HG03442 (cell line): Measurements from ENCODE around the gene C6orf132.
"Not testable (repeated sequence)": the region's sequence is repeated elsewhere in the genome, so short reads cannot be mapped to it uniquely, and the experiment has no call there.

Source experiments
- ATAC-seq: cut with Tn5 transposase; IDR thresholded peaks from one replicate; pipeline ENCODE4 v1.9.1; 2021; ENCODE audit warnings: mild to moderate bottlenecking, moderate library complexity; ENCODE audit not compliant: unreplicated experiment

Gene C6orf132

GRCh38 chr6:42159431-42160024 lies 17.1 kb upstream of the C6orf132 start:
- no peak for ATAC-seq

DNA sequence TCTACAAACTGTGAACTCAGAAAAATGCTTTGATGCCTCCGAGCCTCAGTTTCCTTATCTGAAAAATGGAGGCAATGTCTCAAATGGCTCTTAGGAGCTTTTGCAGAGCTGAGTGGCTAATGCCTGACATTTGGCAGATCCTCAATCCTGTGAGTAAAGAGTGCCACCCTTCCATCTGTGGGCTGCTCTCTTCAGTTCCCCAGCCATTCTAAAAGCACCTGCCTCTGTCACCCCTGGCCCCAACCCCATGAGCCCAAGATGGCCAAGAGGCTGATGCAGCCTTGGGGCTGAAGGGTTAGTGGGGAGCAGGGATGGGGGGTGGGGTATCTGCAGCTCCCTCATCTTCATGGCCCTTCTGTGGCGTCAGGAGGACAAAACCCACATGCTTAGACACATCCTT lies 16.2 kb upstream of the C6orf132 start:
- ATAC-seq: no peak

DNA sequence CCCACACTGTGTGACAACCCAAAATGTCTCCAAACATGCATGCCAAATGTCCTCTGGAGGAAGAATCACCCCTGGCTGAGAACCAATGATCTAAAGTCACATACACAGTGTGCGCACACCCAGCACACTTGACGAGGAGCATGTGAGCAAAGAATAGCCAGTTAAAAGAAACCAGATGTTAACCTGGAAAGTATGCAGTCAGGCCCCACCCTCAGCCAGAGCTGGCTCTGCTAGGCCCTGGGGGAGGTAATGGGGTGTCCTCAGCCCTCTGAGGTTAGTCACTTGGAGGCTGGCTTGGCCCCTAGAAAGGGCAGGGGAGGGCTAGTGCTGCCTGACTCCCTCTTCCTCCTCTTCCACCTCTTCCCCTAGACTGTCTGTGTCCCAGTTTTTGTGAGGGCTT lies 15.6 kb upstream of the C6orf132 start:
- no peak for ATAC-seq

DNA sequence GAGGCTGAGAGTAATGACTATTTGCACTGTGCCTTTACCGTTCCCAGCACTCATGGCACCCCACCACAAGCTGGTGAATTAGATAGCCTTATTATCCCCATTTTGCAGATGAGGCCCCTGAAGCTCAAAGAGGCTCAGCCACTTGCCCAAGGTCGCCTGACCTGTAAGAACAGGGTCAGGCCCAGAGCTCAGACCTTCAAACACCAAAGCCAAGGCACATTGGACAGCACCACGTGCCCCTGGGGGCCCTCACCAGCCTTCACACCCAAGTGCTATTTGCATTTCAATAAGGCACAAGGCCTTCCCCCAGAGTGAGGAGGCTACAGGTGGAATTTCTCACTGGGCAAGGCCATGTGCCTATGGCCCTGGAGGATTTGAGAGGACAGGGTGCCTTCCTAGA lies 14.2 kb upstream of the C6orf132 start:
- no peak for ATAC-seq

GRCh38 chr6:42155293-42155692 lies 12.9 kb upstream of the C6orf132 start:
- no peak for ATAC-seq

DNA sequence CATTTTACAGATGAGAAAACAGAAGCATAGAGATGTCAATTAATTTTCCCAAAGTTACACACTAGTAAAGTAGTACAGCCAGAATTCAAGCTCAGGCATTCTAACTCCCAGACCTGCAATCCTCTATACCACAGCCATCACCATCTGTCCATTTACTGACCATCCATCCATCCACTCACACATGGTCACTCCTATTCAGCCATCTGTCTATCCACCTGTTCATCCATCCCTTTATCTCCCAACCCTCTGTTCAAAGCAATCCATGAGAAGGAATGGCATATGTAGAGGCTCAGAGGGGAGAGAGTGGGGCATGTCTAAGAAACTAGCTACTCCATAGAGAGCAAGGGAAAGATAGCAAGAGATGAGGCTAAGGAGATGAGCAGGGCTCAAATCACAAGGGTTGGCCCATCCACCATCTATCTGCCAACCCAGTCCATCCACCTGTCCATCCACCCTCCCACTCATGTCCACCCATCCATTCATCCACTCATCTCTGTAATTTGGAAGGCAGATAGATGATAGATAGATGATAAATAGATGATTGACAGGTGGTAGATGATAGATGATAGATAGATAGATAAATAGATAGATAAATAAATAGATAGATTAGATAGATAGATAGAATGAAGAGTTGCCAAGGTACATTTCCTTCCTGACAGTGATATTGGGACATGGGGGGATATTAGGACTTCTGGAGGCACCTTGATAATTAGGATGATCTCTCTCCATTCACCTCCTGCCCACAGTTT lies 12.2 kb upstream of the C6orf132 start:
- ATAC-seq: no peak

DNA sequence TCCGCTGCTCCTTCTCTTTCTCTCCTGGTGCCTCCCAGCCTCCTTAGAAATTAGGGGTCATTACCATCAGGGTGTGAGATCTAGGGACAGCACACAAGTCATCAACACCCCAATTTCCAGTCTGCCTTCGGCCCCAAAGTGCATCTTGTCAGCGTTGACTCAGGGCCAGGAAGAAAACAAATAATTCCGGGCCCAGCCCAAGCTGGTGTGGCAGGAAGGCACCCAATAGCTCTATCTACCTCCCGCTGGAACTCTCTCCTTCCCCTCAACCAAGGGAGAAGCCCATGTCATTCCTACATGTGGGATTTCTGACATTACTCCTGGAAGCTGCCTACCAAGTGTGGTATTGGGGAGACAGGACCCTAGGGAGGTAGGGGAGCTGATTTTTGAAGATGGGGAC lies 11.5 kb upstream of the C6orf132 start:
- ATAC-seq: no peak

DNA sequence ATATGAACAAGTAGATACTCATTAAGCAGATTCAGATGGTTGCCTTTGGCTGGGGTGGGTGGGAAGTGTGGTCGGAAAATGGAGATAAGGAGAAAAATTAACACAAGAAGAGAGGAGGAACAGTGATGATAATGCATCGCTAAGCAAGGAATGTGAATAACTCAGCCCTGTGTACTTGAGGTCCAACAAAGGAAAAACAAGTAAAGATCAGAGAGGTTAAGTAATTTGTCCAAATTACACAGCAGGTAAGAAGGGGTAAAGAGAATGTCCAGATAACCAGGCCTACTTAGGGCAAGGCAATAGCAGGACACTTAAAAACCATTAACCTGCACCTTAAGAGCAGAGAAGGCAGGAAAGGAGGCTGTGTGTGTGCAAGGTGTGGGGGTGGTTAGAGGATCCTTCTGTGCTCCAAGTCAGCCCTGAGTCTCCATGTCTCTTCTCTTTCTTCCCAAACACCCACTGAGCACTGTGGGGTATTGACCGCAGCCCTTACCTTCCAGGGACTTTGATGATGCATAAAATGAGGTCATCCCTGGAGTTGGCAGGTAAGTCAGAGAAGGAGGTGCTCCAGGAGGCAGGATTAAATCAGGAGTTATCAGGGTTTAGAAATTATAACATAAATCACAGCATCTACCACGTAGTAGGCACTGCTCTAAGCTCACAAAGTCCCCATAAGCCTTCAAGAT lies 10.3 kb upstream of the C6orf132 start:
- not testable (repeated sequence) for ATAC-seq

DNA sequence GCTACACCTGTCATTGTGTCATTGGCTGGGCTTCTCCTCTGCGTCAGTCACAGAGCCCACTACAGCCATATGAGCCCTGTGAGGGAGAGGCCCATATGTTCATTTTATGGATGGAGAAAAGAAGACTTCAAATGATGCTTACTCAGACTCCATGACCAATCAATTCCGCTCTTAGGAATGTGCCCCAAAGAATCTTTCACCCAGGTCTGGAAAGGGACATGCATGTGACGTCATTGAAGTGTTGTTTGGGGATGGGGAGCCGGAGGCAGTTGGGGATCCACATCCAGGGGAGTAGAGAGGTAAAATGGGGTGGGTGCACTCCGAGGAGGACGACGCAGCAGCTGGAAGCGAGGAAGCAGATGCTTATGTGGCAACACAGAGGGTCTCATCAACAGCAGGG lies 9.6 kb upstream of the C6orf132 start:
- no peak for ATAC-seq

DNA sequence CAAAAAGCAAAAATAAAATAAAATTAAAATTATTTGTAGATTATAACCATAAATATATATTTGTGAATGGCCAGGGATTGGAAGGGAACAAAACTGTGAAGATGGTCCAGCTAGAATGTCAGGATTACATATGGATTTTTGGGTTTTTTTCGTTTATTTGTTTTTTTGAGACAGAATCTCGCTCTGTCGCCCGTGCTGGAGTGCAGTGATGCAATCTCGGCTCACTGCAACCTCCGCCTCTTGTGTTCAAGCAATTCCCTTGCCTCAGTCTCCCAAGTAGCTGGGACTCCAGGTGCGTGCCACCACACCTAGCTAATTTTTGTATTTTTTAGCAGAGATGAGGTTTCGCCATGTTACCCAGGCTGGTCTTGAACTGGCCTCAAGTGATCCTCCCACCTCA lies 7.8 kb upstream of the C6orf132 start:
- no peak for ATAC-seq

DNA sequence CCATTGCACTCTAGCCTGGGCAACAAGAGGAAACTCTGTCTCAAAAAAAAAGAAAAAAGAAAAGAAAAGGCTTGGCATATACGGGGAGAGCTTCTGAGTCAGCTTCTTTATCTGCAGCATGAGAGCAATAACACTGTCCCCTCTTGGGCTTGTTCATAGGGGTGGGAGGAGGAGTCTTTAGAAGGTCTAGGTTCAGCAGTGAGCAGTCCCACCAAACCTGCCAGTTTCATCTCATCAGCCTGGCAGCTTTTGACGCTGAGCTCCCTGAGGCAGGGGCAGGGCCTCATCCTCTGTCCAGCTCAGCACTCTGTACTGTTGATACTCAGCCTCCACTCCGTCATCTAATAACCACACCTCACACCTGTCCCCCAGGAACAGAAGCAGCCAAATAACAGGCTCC lies 5.6 kb upstream of the C6orf132 start:
- ATAC-seq: no peak

- no peak for ATAC-seq
Measured at GRCh38 chr6:42147138-42147562, 4.7 kb upstream of the C6orf132 start.

GRCh38 chr6:42141603-42142117 lies 760 bp downstream of the C6orf132 start:
- ATAC-seq: no peak

GRCh38 chr6:42140756-42141602 lies 1.4 kb downstream of the C6orf132 start:
- no peak for ATAC-seq

- no peak for ATAC-seq
Measured at GRCh38 chr6:42140032-42140431, 2.4 kb downstream of the C6orf132 start.

GRCh38 chr6:42138630-42139619 lies 3.5 kb downstream of the C6orf132 start:
- no peak for ATAC-seq

DNA sequence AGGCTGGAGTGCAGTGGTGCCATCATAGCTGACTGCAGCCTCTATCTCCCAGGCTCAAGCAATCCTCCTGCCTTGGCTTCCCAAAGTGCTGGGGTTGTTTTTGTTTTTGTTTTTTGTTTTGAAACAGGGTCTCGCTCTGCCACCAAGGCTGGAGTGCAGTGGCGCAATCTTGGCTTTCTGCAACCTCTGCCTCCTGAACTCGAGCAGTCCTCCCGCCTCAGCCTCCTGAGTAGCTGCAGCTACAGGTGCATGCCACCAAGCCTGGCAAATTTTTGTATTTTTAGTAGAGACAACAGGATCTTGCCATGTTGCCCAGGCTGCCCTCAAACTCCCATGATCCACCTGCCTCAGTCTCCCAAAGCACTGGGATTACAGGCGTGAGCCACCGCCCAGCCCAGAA lies 4.2 kb downstream of the C6orf132 start:
- ATAC-seq: no peak

- no peak for ATAC-seq
Measured at GRCh38 chr6:42137194-42137753, 5.1 kb downstream of the C6orf132 start.

DNA sequence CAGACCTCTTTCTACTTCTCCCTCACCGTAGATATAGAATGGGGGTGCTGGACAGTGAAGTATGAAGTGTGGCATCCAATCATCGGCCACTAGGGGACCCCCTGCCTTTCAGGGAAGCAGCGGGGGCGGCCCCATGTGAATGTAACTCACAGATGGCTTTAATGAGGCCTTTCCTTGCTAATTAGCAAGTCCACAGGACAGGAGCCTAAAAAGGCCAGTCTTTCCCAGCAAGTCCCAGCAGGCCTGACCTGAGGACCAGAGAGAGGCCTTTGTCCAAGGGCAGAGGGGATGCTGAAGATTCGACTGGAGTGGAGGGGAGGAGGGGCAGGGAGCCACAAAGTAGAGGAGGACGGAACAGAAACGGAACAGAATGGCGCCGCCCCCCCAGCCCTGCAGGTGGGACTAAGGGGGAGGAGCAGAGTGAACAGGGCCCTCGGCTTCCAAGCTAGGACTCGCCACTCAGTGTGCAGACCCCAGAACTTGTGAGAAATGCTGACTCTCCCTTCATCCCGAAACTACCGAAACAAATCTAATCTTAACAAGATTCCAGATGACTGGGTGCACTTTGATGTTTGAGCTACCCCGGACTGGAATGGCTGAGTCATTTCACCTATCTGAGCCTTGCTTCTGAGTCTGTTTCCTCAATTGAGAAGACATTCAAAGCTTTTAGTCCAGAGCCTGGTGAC lies 5.8 kb downstream of the C6orf132 start:
- ATAC-seq: no peak
